Colonic mucosa (tissue), 4 donors: ENCODE data around the gene ARHGAP42. TPM values are rescaled to one million over a fixed set of nuclear protein-coding genes. Genes with fewer than 3 reads are reported as not detected.

ENCODE experiments used
- DNase-seq: peaks from one replicate; pipeline ENCODE4 v3.0.0-alpha.2; 2020
- H3K27ac ChIP-seq: fragments of 200-600 bp; one replicate; pipeline ENCODE4 v1.8.0; 2021
- H3K27me3 ChIP-seq: fragments of 200-600 bp; one replicate; pipeline ENCODE4 v1.8.0; 2021
- H3K36me3 ChIP-seq: fragments of 200-600 bp; one replicate; pipeline ENCODE4 v1.8.0; 2021
- H3K4me1 ChIP-seq: fragments of 200-600 bp; one replicate; pipeline ENCODE4 v1.8.0; 2021; ENCODE audit warnings: mild to moderate bottlenecking
- H3K4me3 ChIP-seq: fragments of 200-600 bp; one replicate; pipeline ENCODE4 v1.8.0; 2021
- H3K9ac ChIP-seq, 2 donors: one replicate each; pipeline ENCODE4 v1.7.0; 2013; ENCODE audit warnings: control low read depth in 2 of 2, low read depth in 2 of 2, low read length in 2 of 2
- H3K9me3 ChIP-seq: fragments of 200-600 bp; one replicate; pipeline ENCODE4 v1.8.0; 2021
- CTCF ChIP-seq: fragments of 200-600 bp; IDR thresholded peaks from one replicate; pipeline ENCODE4 v1.8.0; 2022; ENCODE audit warnings: antibody characterized with exemption, mild to moderate bottlenecking
- intact Hi-C: fragments of 100-400 bp; cut with DNase I; formaldehyde crosslinking; loops from one replicate; pipeline ENCODE4 v1.14.1; 2022
- total RNA-seq, 2 donors: library from RNA; stranded (reverse); fragmentation: NEBNext Ultra II Directional in 1 of 2; extraction: Animal tissue kit (Norgen Biotek cat#: 25700) in 1 of 2; gene quantifications; one replicate each; pipeline ENCODE4 v1.2.1, GENCODE V29; 2021
- donor health status: healthy.
- donor health status: DM: no; HTN: no; CAD: no.
- donor health status: DM: no; HTN: no; CAD: no.

ARHGAP42 gene
- total RNA-seq, 2 donors from 2014 or later, result 13.4 to 15.9 TPM

GRCh38 chr11:100827934-100828661, 141.0 kb downstream of the ARHGAP42 start:
- Histone ChIP-seq H3K27ac (no peak overlapping the region), H3K36me3 (no peaks in the 10 kb centered on the region), H3K4me3 (no peak overlapping the region), H3K9ac (no peak overlapping the region), H3K4me1 (no peaks in the 10 kb centered on the region), H3K9me3 (no peaks in the 10 kb centered on the region), H3K27me3 (no peaks in the 10 kb centered on the region)
- intact Hi-C loops, result no loop called here
- TF ChIP-seq CTCF, result no peak
- DNase-seq, result no peak

- H3K9ac ChIP-seq, result no peak overlapping the region
- no peaks in the 10 kb centered on the region for H3K36me3 ChIP-seq
- H3K4me3 ChIP-seq, result no peak overlapping the region
- intact Hi-C loops, result no loop called here
- H3K4me1 ChIP-seq, result no peaks in the 10 kb centered on the region
- TF ChIP-seq CTCF, result no peak
- H3K9me3 ChIP-seq, result no peaks in the 10 kb centered on the region
- DNase-seq, result no peak
- H3K27ac ChIP-seq, result no peak overlapping the region
- no peaks in the 10 kb centered on the region for H3K27me3 ChIP-seq
Observed at GRCh38 chr11:100830274-100830673, 143.2 kb downstream of the ARHGAP42 start.

- Histone ChIP-seq H3K27me3 (no peaks in the 10 kb centered on the region), H3K27ac (no peak overlapping the region), H3K4me1 (no peaks in the 10 kb centered on the region), H3K4me3 (no peak overlapping the region), H3K9me3 (no peaks in the 10 kb centered on the region), H3K36me3 (no peaks in the 10 kb centered on the region), H3K9ac (no peak overlapping the region)
- no peak for DNase-seq
- intact Hi-C loops, result no loop called here
- no peak for TF ChIP-seq CTCF
Observed at GRCh38 chr11:100830978-100831732, 144.1 kb downstream of the ARHGAP42 start.

GRCh38 chr11:100831929-100832494, 144.9 kb downstream of the ARHGAP42 start:
- no peaks in the 10 kb centered on the region for H3K9me3 ChIP-seq
- intact Hi-C loops, result no loop called here
- TF ChIP-seq CTCF, result no peak
- DNase-seq, result no peak
- H3K27me3 ChIP-seq, result no peaks in the 10 kb centered on the region
- no peaks in the 10 kb centered on the region for H3K36me3 ChIP-seq
- H3K9ac ChIP-seq, result no peak overlapping the region
- H3K4me3 ChIP-seq, result no peak overlapping the region
- H3K27ac ChIP-seq, result no peak overlapping the region
- no peaks in the 10 kb centered on the region for H3K4me1 ChIP-seq

- H3K9ac ChIP-seq, result no peak overlapping the region
- H3K27ac ChIP-seq, result no peak overlapping the region
- H3K4me3 ChIP-seq, result no peak overlapping the region
- no peaks in the 10 kb centered on the region for H3K36me3 ChIP-seq
- no peak for DNase-seq
- no peaks in the 10 kb centered on the region for H3K4me1 ChIP-seq
- no peak for TF ChIP-seq CTCF
- intact Hi-C loops, result no loop called here
- H3K9me3 ChIP-seq, result no peaks in the 10 kb centered on the region
- H3K27me3 ChIP-seq, result no peaks in the 10 kb centered on the region
Observed at GRCh38 chr11:100832829-100833228, 145.7 kb downstream of the ARHGAP42 start.
